ENCODE data around the gene ASB10. TPM values are rescaled to one million over a fixed set of nuclear protein-coding genes. Genes with fewer than 3 reads are reported as not detected.

The ASB10 gene
- polyA plus RNA-seq, 1 experiment = not detected

GRCh38 chr7:151175793-151176311 is 11.2 kb downstream of the ASB10 start:
- DNase-seq (ENCODE audit: low read depth) = no peak
- Histone ChIP-seq H3K27me3 (ENCODE audit: control insufficient read depth, insufficient read depth, low read length) (peaks cover 26% of the 10 kb centered on the region), H3K4me3 (ENCODE audit: low read depth, low read length) (no peak overlapping the region), H3K36me3 (ENCODE audit: control insufficient read depth, insufficient read depth, low read length) (no peaks in the 10 kb centered on the region)
- CTCF ChIA-PET = interaction anchor here (0.6 to 2.0 kb wide), 3 partner anchors 30 to 277 kb away, joined by 3 to 5 read pairs (median 4); no protein-coding TSS in a partner anchor
- TF ChIP-seq, protein P1, sequence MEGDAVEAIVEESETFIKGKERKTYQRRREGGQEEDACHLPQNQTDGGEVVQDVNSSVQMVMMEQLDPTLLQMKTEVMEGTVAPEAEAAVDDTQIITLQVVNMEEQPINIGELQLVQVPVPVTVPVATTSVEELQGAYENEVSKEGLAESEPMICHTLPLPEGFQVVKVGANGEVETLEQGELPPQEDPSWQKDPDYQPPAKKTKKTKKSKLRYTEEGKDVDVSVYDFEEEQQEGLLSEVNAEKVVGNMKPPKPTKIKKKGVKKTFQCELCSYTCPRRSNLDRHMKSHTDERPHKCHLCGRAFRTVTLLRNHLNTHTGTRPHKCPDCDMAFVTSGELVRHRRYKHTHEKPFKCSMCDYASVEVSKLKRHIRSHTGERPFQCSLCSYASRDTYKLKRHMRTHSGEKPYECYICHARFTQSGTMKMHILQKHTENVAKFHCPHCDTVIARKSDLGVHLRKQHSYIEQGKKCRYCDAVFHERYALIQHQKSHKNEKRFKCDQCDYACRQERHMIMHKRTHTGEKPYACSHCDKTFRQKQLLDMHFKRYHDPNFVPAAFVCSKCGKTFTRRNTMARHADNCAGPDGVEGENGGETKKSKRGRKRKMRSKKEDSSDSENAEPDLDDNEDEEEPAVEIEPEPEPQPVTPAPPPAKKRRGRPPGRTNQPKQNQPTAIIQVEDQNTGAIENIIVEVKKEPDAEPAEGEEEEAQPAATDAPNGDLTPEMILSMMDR (IDR thresholded peaks at IDR 0.05; ENCODE audit: insufficient read depth, low read depth, low read length) = no peak
- POLR2A ChIA-PET = no interaction called here

DNA sequence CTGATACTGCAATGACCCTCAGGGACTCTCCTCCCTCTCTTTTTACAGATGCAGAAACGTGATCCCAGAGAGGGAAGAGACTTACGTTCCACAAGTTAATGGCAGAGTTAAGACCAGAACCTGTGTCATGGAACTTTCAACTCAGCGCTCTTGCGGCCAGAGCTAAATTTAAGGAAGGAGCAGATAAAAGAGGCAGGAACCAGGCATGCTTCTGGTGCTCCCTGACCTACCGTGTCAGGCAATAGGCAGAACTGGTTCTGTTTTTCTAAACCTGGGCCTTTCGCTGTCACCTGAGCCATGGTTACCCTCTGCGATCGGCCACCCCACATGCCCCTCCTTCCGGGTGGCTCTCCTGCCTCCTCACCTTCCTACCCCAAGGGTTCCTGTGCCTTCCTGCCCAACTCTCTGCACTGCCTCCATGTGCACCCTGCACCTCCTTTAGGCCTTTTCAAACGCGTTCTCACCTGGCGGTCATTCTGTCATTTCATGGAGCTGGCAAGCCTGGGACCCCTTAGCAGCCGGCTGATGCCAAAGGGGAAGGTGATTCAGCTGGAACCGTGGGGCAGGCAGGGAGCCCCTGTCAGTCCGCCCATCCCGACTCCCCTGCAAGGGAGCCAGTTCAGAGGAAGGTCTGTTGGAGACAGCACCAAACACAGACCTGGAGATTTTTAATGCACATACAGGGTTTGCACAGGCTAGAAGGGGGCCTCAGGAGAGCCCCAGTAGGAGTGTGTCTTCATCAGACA is 11.8 kb downstream of the ASB10 start:
- ChIA-PET POLR2A (no interaction called here), CTCF (interaction anchor here (0.6 to 1.1 kb wide), 4 partner anchors 9 to 296 kb away, joined by 3 read pairs; no protein-coding TSS in a partner anchor)
- Histone ChIP-seq H3K27me3 (ENCODE audit: control insufficient read depth, insufficient read depth, low read length) (peaks cover 26% of the 10 kb centered on the region), H3K36me3 (ENCODE audit: control insufficient read depth, insufficient read depth, low read length) (no peaks in the 10 kb centered on the region), H3K4me3 (ENCODE audit: low read depth, low read length) (no peak overlapping the region)
- TF ChIP-seq, protein P1 (IDR thresholded peaks at IDR 0.05; ENCODE audit: insufficient read depth, low read depth, low read length) = no peak
- DNase-seq (ENCODE audit: low read depth) = no peak

DNA sequence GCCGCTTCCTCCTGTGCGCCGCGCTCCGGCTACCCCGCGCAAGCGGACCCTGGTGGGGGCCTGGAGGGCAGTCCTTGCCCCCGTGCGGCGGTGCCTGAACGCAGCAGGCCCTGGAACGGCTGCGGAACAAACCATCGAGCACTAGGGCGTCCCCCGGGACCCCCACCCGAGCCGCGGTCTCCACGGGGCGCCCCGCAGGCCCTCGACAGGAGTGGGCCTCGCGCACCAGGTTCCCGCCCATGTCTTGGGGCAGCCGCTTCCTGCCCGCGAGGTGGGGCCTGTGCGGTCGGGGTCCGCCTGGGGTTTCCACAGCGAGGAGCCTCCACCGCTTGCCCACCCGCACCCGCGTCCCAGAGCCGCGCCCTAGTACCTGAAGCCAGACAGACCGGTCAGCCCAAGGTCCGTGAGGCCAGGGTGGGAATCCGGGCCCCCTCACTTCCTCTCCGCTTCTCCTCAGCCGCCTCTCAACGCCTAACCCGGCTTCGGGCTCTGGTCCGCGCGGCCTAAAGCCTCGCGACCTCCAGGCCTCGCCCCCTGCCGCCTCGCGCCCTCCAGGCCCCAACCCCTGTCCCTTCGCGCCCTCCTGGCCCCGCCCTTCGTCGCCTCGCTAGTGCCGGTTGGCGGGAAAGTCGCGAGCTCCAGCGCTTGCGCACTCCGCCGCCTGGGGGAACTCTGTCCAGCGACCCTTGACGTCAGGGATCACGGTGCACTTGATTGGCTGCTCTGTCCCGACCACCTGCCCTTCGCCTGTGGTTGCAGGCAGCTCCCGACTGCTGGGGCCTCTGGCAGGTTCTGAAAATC is 12.6 kb downstream of the ASB10 start:
- no peak for DNase-seq (ENCODE audit: low read depth)
- Histone ChIP-seq H3K36me3 (ENCODE audit: control insufficient read depth, insufficient read depth, low read length) (no peaks in the 10 kb centered on the region), H3K4me3 (ENCODE audit: low read depth, low read length) (no peak overlapping the region), H3K27me3 (ENCODE audit: control insufficient read depth, insufficient read depth, low read length) (peaks cover 25% of the 10 kb centered on the region)
- ChIA-PET CTCF (interaction anchor here (0.6 to 1.1 kb wide), 3 partner anchors 9 to 295 kb away, joined by 3 read pairs; no protein-coding TSS in a partner anchor), POLR2A (no interaction called here)
- TF ChIP-seq, protein P1 (IDR thresholded peaks at IDR 0.05; ENCODE audit: insufficient read depth, low read depth, low read length) = no peak

DNA sequence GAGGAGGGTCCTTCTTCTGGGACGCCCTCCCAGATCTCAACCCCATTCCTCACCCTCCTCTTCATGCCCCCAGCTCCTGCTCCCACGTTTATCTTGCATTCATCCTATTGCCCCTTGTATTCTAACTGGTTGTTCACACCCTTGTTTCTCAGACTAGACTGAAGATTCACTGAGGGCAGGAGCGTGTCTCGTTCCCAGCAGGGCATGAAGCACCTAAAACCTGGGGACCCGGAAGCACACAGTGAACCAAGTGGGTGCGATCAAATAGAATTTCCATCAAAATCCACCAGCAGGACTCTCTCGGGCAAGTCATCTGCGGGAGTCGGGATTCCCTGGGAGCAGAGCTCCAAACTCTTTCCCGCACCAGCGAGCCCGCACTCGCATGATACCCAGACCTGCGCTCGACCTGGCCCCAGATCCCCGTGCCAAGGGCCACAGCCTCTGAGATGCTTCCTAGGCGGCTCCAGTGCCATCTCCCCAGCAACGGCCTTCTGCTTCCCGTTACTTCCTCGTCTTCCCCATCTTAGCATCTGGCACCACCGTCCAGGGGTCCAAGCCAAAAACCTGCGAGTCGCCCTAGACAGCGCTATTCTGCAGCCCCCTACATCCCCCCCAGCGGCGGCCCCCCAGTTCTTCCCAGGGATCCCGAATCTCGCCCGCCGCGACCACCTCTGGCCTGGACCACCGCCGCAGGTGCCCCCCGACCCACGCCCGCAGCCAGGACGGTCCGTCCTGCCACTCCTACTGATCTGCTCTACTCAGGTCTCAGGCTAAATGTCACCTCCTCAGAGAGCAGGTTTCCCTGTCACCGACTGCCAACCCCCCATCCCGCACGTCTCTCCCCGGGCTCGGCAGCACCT is 13.4 kb downstream of the ASB10 start:
- ChIA-PET POLR2A (no interaction called here), CTCF (interaction anchor here (0.7 to 1.3 kb wide), 7 partner anchors 9 to 147 kb away, joined by 3 to 8 read pairs (median 3); no protein-coding TSS in a partner anchor)
- H3K4me3 ChIP-seq (ENCODE audit: low read depth, low read length) = no peak overlapping the region
- no peak for DNase-seq (ENCODE audit: low read depth)
- H3K36me3 ChIP-seq (ENCODE audit: control insufficient read depth, insufficient read depth, low read length) = no peaks in the 10 kb centered on the region
- TF ChIP-seq, protein P1 (IDR thresholded peaks at IDR 0.05; ENCODE audit: insufficient read depth, low read depth, low read length) = no peak
- H3K27me3 ChIP-seq (ENCODE audit: control insufficient read depth, insufficient read depth, low read length) = peaks cover 26% of the 10 kb centered on the region
